HG02870 (cell line): ENCODE data around the gene VWF.
"Not testable (repeated sequence)": the region's sequence is repeated elsewhere in the genome, so short reads cannot be mapped to it uniquely, and the experiment has no call there.

Experiments used
- ATAC-seq: cut with Tn5 transposase; IDR thresholded peaks from one replicate; pipeline ENCODE4 v1.9.1; 2021; ENCODE audit warnings: mild to moderate bottlenecking, moderate library complexity; ENCODE audit not compliant: unreplicated experiment

Gene VWF

DNA sequence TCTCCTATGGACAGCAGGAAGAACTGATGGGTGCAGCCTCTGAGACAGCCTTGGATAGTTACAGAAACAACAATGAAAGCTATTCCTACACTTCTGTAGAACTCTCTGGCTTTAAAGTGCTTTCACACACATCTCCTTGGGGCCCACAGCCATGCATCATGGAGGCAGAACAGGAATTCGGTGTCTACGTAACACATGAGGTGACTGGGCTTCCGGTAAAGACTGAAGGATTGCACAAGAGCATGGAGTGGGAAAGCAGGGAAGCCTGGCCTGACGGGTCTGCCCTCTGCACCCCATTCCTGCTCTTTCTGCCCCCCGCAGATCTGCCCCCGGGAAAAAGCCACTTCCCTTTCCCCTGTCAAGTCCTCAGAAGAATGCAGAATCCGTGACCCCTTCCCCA lies 82.6 kb downstream of the VWF start:
- ATAC-seq, result no peak

DNA sequence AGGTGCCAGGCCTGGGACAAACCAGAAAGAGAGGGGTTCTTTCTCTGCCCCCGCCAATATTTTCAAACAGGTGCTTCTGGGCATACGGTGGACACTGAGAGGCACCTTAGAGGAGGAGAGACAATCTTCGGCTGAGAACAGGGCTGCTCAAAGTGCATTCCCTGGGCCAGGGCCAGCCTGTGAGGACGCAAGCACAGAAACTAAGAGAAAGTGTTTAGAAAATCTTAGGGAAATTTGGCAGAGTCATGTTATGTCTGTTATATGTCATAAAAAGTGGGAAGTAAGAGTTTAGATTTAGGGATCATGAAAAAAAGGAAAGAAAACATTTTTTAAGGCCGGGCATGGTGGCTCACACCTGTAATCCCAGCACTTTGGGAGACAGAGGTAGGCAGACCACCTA lies 83.7 kb downstream of the VWF start:
- ATAC-seq, result no peak

DNA sequence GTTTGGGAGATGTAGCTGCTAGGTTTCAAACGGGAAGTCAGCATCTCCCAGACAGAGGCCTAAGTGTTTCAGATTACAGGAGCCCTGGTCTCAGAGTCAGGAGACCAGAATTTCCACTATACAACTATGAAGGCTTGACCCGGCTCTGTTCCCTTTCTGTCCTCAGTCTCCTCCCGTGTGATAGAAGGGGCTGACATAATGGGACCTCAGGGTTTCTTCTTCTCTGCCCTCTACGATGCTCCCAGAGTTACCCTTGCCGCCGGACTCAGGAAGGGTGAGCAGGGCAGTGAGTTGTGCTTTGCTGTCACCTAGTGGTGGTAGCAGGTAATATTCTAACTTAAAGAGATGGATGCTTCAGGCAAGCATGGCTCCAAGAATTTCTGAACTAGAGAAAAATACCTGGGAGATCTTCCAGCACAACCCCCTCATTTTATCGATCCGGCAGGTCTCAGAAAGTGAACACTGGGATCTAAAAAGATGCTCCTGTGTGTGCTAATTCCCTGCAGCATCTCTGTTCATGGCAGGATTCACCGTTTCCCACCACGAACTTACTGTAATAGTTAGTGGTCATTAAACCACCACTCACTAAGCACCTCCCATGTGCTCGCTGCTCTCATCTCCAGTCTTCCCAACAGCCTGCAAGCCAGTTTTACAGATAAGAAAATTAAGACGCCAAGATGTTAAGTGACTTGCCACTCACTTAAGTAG lies 84.4 kb downstream of the VWF start:
- ATAC-seq, result peak; percentile 47

DNA sequence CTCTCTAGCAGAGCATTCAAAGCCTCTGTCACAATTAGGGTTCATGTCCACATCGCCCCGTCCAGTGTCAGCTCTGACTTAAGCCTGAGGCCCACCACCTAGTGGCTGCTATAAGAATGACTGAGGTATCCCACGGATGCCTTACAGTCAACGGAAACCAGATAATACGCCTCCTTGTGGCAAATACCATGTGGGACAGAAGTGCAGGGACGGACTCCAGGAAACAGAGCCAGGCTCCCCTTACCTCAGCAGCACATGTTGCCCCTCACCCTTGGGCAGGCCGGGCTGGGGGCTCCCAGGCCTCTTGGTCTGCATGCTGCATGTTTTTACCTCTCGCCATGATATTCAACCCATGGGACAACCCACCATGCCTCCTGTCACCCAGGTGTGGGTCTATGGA lies 86.3 kb downstream of the VWF start:
- ATAC-seq, result no peak

DNA sequence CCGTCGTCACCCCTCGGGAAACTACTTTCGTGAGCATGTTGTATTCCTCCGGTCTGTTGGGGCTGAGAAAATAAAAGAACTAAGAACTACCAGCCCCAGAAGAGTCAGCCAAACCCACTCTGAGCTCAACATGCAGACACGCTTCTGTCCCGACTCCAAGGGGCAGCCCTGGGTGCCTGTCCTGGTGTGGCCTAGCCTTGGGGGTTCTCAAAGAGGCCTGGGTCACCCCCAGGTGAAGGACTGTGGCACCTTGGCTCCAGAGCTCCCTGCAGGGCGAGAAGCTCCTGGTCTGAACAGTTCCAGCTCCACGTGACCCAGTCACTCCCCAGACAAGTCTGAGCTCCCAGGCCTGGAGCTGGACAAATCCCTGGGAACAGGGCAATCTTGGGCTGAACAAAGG lies 87.0 kb downstream of the VWF start:
- ATAC-seq, result no peak

DNA sequence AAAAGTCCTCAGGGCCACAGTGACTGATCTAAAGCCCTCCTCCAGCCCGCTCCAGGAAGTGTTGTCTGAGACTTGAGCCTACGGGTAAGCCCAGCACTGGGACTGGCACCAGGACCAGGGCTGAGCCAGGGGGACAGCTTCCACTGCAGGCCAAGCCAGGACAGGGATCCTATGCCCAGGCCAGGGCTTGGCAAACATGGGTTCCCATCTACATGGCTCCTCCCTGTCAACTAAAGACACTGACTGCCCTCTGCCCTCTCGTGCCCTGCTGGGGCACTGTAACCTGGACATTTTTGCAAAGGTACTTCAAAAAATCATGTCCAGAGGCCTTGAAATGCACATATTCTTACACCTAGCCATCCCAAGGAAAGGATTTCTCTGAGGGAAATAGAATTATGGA lies 88.0 kb downstream of the VWF start:
- ATAC-seq, result no peak

DNA sequence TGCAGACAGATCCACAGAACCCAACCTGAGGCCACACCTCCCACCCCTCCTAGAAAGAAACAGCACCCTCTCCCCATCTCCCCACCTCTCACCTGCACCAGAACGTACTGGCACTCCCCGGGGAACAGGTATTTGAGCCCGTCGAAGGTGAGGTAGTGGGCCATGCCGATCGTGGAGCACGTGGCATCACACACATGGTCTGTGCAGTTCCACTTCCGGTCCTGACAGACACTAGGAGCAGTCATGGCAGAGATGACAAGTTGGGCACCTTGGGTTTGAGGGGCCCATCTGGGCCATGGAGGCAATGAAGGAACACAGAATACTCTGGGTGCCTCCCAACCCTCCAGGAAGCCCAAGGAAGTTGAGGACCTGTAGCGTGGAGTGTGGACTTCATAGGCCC lies 89.9 kb downstream of the VWF start:
- no peak for ATAC-seq

DNA sequence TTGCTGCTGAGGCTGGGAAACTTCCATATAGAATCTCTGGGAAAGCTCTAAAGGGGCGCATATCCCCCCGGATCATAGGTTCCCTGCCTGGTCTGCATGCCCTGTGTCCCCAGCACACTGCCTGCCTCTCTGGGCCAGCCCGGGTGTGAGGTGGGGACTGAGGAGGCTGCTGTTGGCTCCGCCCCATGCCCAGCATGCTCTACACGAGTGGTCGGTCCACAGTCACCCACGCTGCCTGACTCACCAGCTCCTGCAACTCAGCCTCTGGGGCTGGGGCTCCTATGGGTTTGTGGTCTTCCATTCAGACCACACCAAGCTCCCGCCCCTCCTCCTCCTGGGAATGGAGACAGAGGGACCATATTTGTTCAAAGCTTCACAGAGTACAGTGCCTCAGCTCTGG lies 90.9 kb downstream of the VWF start:
- no peak for ATAC-seq

DNA sequence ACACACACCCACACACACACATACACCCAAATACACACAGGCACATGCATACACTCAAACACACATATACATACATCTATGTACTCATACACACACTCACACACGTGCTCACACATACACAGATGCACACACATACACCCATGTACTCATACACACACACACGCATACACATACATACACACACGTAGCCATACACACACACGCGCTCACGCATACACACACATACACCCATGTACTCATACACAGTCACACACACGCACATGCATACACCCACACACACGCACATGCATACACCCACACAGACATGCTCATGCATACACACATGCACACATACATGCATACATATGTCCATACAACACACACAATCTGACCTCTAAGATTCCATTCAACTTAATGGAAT lies 91.7 kb downstream of the VWF start:
- ATAC-seq, result no peak

DNA sequence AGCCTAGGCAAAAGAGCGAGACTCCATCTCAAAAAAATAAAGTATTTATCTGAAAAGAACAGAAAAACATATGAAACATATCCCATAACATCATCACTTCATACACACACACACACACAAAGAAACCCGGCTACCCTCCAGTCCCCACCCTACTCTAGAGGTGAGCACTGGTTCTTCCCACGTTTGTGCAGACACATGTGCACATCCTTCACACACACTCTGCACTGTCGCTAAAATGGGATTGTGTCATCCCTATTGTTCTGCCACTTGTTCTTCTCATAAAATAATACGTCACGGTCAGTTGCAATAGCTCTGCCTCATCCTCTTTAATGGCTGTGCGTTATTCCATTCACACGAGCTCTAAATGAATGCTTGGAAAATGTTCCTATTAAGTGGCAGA lies 93.5 kb downstream of the VWF start:
- no peak for ATAC-seq

DNA sequence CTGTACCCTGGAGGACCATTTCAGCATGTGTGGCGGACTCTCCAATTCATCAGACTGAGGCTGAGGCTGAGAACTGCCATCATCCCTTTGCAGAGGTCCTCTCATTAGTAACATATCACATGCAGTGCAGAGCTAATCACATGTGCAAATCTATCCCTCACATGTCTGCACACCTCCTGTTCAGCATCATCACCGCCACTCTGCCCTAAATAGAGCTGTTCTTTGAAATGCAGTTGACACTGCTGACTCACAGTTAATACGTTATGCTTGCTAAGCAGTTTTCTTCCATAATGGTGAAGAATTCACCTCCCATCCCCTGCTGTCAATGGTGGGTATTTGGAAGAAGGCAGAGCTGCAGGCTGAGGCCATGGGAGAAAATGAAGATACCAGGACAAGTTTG lies 94.4 kb downstream of the VWF start:
- ATAC-seq, result no peak

DNA sequence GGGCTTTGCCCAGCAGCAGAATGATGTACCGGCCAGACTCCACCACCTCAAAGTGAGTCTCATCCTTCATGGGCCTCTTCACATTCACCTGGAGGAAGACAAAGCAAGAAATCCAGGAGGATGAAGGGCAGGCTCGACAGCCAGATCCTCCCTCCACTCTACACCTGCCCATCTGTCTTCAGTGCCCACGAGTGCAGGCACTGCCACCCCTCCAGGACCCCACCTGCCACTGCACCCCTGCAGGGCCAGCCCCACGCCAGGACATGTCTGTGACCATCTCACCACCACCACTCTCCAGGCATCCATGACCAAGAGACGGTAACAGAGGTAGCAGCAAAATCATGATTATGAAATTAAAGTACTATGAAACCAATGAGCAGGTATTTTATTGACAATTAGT lies 95.1 kb downstream of the VWF start:
- no peak for ATAC-seq

DNA sequence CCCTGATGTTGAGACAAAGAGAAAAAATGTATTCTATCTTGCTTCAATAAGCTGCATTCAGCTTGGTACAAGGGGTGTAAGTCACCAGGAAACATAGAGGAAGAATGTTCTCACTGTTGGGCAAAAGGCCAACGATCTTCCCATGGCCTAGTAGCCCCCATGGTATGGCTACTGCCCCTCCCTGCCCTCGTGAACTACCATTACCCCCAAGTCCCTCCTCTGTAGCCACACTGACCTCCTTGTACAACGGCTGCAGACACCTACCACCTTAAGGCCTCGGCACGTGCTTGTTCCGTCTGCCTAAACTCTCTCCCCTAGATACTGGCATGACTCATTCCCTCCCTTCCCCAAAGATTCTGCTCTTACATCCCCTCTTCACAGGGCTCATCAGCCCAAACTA lies 97.5 kb downstream of the VWF start:
- ATAC-seq, result no peak

DNA sequence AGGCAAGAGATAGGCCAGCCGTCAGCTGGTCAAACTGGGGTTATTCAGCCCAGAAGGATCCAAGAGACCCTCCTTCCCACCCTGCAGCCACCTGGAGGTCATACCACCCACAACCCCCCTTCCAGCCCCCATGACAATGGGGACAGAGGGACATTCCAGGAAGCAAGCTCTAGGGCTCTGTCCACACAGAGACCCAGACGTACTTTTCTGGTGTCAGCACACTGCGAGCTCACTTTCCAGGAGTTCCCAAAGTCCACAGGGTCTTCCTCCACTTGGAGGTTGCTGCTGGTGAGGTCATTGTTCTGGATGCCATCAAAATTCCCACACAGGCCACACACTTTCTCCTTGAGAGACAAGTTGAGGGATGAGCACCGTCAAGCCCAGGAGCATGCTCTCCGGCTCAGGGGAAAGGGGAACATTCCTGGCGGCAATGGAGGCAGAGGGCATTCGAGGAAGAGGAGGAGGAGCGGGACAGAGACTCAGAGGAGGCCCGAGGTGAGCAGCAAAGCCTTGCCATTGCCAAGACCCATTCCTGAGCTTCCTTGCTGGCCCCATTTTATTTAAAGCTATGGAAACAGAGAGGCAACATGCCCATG lies 98.7 kb downstream of the VWF start:
- ATAC-seq, result not testable (repeated sequence)

DNA sequence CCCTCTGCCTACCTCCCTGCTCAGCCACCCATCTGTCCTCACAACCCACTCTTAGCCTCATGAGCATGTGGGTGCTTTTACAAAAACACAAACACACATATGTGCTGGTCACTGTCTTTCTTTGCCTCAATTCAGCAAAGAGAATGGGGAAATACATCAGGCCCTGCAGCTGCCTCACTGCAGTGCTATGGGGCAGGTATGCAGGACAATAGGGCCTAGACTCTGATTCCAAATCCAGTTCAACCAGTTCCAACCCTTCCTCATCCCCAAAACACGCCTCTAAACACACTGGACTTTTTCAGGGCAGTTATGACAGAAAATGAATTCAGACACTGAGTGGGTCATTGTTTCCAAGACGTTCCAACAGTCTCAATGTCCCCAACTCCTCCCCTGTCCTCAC lies 100.4 kb downstream of the VWF start:
- not testable (repeated sequence) for ATAC-seq

DNA sequence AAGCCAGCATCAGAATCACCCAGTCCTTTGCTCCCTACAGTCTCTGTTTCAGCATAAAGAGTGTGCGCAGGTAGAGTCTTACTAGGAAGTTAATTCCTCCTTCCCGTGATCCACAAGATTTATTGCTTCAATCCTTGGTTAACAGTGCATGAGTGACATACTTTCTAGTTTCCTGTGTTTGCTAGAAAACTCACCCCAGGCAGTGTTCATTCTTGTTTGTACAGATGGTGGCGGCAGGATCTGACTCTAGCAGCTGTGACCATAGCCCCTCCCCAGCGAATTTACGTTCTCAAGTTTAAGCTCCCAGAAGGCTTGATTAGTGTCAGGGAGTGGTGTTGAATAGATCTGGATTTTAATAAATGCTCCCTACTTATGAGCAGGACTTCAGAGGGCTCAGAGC lies 103.5 kb downstream of the VWF start:
- ATAC-seq, result no peak

DNA sequence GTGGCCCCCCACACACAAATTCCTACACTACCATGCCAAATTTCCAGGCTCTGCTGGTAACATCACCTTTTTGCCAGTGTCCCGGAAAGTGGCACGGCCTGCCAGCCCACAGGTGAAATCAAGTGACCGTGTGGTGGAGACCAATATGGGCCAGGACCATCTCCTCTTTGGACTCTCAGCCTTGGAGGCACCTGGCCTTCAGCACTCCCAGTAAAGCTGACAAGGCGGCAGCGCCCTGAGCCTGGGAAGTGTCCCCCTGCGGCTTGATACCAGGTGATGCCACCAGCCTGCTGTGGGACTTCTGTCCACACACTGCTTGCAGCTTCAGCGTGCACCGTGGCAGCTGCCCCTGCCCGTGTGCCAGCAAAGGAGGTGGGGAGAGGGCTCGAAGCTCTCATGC lies 104.0 kb downstream of the VWF start:
- ATAC-seq, result not testable (repeated sequence)

DNA sequence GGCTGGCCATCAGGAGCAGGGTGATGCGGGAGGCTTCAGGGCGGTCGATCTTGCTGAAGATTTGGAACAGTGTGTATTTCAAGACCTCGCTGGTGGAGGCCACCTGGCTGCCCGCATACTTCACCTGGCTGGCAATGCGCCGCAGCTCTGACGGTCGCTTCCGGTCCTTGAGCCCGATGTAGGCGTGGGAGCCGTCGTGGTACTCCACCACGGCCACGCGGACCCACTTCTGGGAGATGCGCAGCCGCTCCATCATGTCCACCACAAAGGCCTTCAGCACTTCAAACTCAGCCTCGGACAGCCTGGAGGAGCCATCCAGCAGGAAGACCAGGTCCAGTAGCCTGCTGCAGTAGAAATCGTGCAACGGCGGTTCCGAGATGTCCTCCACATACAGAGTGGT lies 105.2 kb downstream of the VWF start:
- ATAC-seq, result not testable (repeated sequence)

DNA sequence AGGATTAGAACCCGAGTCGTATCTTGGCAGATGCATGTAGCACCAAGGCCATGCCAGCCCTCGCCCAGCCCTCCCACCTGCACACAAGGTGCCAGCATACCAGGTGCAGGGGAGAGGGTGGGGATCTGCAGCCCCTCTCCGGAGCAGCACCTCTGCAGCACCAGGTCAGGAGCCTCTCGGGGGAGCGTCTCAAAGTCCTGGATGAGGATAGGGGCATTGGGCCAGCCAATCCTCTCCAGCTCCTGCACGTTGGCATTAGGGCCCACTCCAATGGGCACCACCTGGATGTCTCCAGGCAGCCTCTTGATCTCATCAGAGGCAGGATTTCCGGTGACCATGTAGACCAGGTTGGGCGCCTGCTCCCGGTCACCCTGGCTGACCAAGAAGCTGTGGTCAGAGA lies 106.2 kb downstream of the VWF start:
- ATAC-seq, result no peak

DNA sequence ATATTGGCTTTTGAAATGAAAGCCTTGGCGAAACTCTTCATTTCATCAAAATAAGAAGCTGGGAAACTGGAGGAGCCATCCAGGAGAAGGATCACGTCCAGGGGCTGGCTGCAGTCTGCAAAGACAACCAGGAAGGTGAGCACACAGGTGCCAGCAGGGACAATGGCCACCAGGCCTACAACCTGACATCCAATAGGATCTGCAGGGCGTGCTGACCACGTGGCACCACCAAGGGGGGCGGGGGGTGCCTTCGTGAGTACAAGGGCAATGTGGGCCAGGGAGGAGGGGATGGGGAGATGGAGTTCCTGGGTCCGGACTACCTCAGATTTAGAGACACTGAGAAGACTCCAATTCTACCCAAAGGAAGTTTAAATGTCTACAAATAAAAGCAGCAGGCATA lies 107.7 kb downstream of the VWF start:
- ATAC-seq, result no peak

DNA sequence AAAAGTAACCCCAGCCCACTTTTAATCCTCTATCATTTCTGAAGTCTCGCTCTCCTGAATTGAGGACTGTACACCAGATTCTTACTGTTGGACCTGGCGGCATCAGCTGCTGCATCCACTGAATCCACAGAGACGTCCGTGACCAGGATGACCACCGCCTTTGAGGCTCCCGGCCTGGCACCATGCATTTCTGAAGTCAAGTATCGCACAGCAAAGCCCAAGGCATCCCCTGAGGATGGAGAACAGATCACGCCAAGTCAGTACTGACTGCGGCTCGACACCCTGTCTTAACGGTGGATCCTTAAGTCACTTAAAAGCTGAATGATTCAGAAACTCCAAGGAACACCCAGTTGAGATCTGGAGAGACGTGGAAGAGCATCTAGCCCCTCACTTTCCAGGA lies 108.5 kb downstream of the VWF start:
- ATAC-seq, result not testable (repeated sequence)

DNA sequence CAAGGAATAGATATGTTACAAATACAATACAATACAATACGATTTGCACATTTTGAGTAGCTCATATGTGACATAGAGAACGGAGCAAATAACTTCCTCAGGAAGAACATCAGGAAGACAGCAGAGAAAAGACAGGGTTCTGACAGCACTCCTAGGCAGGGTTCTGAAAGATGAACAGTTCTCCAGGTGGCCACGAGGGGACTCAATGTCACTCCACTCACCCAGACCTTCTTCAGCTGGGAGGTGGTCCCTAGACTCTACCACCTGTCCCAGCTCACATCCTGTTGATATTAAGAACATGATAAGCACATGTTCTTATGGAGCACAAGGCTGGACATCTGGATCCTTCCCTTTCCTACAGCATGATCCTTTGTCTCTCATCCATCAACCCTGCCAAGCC lies 109.2 kb downstream of the VWF start:
- not testable (repeated sequence) for ATAC-seq
